K562 (cell line): Measurements from ENCODE around the gene CCNL2. TPM values are rescaled to one million over a fixed set of nuclear protein-coding genes. Genes with fewer than 3 reads are reported as not detected.
A peak's percentile ranks its signal among the peaks of the same experiment; 100 is the strongest.

Experiments
- ESRRA ChIP-seq: fragments of 450-650 bp; IDR thresholded peaks from 2 replicates; pipeline ENCODE4 v1.6.1; 2014; ENCODE audit warnings: low read depth, mild to moderate bottlenecking, moderate library complexity, borderline replicate concordance
- GABPB2 ChIP-seq: fragments of 250-450 bp; sonication (Bioruptor Pico); conservative IDR thresholded peaks from 2 replicates; pipeline ENCODE4 v1.5.1; 2021; ENCODE audit warnings: mild to moderate bottlenecking
- HMG20B ChIP-seq: fragments of 250-450 bp; sonication (Bioruptor Pico); IDR thresholded peaks from 2 replicates; pipeline ENCODE4 v1.5.0; 2021; ENCODE audit warnings: mild to moderate bottlenecking
- MAZ ChIP-seq, 2 experiments: fragments of 450-650 bp in 1 of 2; sonication (generic) in 1 of 2; formaldehyde crosslinking; IDR thresholded peaks in 1 of 2; conservative IDR thresholded peaks in 1 of 2; 2 replicates each; pipeline versions ENCODE4 v1.4.0 to v1.5.0; 2020; ENCODE audit warnings: mild to moderate bottlenecking in 1 of 2, missing genetic modification reagents in 1 of 2
- MCM7 ChIP-seq, 2 experiments: fragments of 450-650 bp; IDR thresholded peaks; 2 replicates each; pipeline ENCODE4 v1.6.1; 2016 to 2018
- PHF20 ChIP-seq: fragments of 450-650 bp; IDR thresholded peaks from 2 replicates; pipeline ENCODE4 v1.6.1; 2018; ENCODE audit not compliant: partially characterized antibody
- RBM25 ChIP-seq: fragments of 200-400 bp; formaldehyde crosslinking; IDR thresholded peaks from 2 replicates; pipeline ENCODE4 v1.6.1; 2018; ENCODE audit warnings: low read length, low read depth, moderate library complexity; ENCODE audit not compliant: severe bottlenecking
- SMAD3 ChIP-seq: fragments of 450-650 bp; formaldehyde crosslinking; conservative IDR thresholded peaks from 2 replicates; pipeline ENCODE4 v1.4.0; 2020; ENCODE audit warnings: mild to moderate bottlenecking
- SREBF2 ChIP-seq: sonication (generic); formaldehyde crosslinking; IDR thresholded peaks from 2 replicates; pipeline ENCODE4 v1.4.0; 2020; ENCODE audit warnings: mild to moderate bottlenecking, missing genetic modification reagents
- TAF15 ChIP-seq: fragments of 200-400 bp; formaldehyde crosslinking; IDR thresholded peaks from 2 replicates; pipeline ENCODE4 v1.6.1; 2017; ENCODE audit warnings: mild to moderate bottlenecking, low read depth, low read length, moderate library complexity
- TFAM ChIP-seq: fragments of 250-450 bp; sonication (Bioruptor Pico); conservative IDR thresholded peaks from 2 replicates; pipeline ENCODE4 v1.5.0; 2021; ENCODE audit warnings: mild to moderate bottlenecking, moderate library complexity
- ZFX ChIP-seq: sonication (generic); formaldehyde crosslinking; IDR thresholded peaks from 2 replicates; pipeline ENCODE4 v1.8.0; 2022; ENCODE audit warnings: mild to moderate bottlenecking, missing genetic modification reagents, moderate library complexity
- ZKSCAN8 ChIP-seq: fragments of 200-800 bp; sonication (Bioruptor generic); IDR thresholded peaks from 2 replicates; pipeline ENCODE4 v1.6.1; 2016; ENCODE audit warnings: missing genetic modification characterization, missing compliant biosample characterization
- ZNF134 ChIP-seq: fragments of 250-450 bp; sonication (Bioruptor Pico); conservative IDR thresholded peaks from 2 replicates; pipeline ENCODE4 v1.4.0; 2020
- ZNF165 ChIP-seq: fragments of 250-450 bp; sonication (Bioruptor Pico); IDR thresholded peaks from 2 replicates; pipeline ENCODE4 v1.4.0; 2020; ENCODE audit warnings: borderline replicate concordance
- ZNF263 ChIP-seq: sonication (generic); formaldehyde crosslinking; IDR thresholded peaks from 2 replicates; pipeline ENCODE4 v1.8.0; 2022; ENCODE audit warnings: mild to moderate bottlenecking, missing genetic modification reagents, borderline replicate concordance
- ZNF354B ChIP-seq: fragments of 250-450 bp; sonication (Bioruptor Pico); IDR thresholded peaks from 2 replicates; pipeline ENCODE4 v1.4.0; 2020
- ZNF583 ChIP-seq: fragments of 250-450 bp; sonication (Bioruptor Pico); IDR thresholded peaks from 2 replicates; pipeline ENCODE4 v1.4.0; 2020
- ZNF644 ChIP-seq: fragments of 200-800 bp; sonication (Bioruptor generic); IDR thresholded peaks from 2 replicates; pipeline ENCODE4 v1.6.1; 2016; ENCODE audit warnings: low read depth, missing genetic modification characterization, missing compliant biosample characterization
- ZNF76 ChIP-seq: fragments of 250-450 bp; sonication (Bioruptor Pico); IDR thresholded peaks from 2 replicates; pipeline ENCODE4 v1.4.0; 2020; ENCODE audit warnings: mild to moderate bottlenecking, moderate library complexity, borderline replicate concordance
- ZSCAN29 ChIP-seq: fragments of 450-650 bp; IDR thresholded peaks from 2 replicates; pipeline ENCODE4 v1.6.1; 2017
- polyA plus RNA-seq, 8 experiments: library from polyadenylated mRNA; depleted of rRNA in 4 of 8; stranded (reverse) in 5 of 8; unstranded in 3 of 8; fragments of >200 nt; fragmentation: Nextera tagmentation in 2 of 8; fragmentation: Illumina TruSeq in 1 of 8; extraction: Ambion mirVana in 2 of 8; extraction: Trizol in 1 of 8; gene quantifications; 2 replicates each; pipeline versions ENCODE4 v1.2.1 to v1.2.3, GENCODE V29; 2011 to 2014; ENCODE audit warnings: inconsistent platforms in 1 of 8, missing spikeins in 1 of 8
- total RNA-seq, 7 experiments: library from RNA; depleted of rRNA in 6 of 7; stranded (reverse); fragments of >200 nt in 6 of 7; fragmentation: Illumina TruSeq in 2 of 7; extraction: Trizol in 2 of 7; gene quantifications; 2 replicates each; pipeline versions ENCODE4 v1.2.1 to v1.2.3, GENCODE V29; 2011 to 2021; ENCODE audit warnings: low replicate concordance in 1 of 7
- TF ChIP-seq, protein P1 (sequence below): fragments of 450-650 bp; IDR thresholded peaks from 2 replicates; pipeline ENCODE4 v1.7.1; 2018; ENCODE audit warnings: mild to moderate bottlenecking, low read depth; ENCODE audit not compliant: partially characterized antibody
- TF ChIP-seq, protein P2 (sequence below): fragments of 450-650 bp; conservative IDR thresholded peaks from 2 replicates; pipeline ENCODE4 v1.6.1; 2016; ENCODE audit warnings: missing genetic modification characterization, low read depth, mild to moderate bottlenecking, missing compliant biosample characterization, moderate library complexity
- TF ChIP-seq, protein P3 (sequence below): fragments of 450-650 bp; formaldehyde crosslinking; IDR thresholded peaks from 2 replicates; pipeline ENCODE4 v1.4.0; 2020; ENCODE audit warnings: mild to moderate bottlenecking, mixed read lengths

The CCNL2 gene
- total and polyA plus RNA-seq, 9 of the 15 experiments (the other 6 are each of a cell fraction or from before 2014, with no cell fraction given): 2.8 to 287 (median 94.5) TPM

DNA sequence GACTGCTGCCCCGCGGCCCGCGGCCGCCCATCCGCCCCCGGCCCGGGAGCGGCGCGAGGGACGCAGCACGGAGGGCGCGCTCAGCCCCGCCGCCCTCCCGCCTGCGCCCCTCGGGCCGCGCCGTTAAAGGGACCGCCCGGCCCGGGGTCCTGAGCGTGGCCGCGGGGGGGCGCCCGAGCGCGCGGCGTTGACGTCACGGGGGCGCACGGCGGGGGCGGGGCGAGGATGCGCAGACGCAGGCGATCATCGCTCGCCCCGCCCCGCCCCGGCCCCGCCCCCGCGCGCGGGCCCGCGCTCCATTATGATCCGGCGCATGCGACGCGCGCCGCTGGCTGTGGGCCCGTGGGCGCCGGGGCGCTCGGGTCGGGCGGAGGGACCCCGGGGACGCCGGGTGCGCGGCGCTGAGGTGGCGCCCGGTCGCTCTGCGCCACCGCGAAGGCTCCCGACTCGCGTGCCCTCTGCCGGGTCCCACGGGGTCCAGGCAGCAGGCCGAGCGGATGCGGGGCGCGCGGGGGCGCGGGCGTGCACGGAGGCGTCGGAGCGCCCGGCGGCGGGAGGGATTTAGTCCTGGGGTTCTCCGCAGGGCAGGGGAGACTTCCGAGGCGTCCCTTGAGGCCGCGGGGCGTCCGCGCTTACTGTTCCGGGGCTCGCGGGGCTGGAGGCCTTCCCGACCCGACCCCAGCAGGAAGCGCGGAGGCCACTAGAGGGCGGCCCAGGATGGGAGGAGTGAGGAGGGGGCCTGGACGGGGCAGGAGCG lies 49.7 kb downstream of the CCNL2 start, which contains the start of gene DVL1 (continued):
- TF ChIP-seq, protein P1, sequence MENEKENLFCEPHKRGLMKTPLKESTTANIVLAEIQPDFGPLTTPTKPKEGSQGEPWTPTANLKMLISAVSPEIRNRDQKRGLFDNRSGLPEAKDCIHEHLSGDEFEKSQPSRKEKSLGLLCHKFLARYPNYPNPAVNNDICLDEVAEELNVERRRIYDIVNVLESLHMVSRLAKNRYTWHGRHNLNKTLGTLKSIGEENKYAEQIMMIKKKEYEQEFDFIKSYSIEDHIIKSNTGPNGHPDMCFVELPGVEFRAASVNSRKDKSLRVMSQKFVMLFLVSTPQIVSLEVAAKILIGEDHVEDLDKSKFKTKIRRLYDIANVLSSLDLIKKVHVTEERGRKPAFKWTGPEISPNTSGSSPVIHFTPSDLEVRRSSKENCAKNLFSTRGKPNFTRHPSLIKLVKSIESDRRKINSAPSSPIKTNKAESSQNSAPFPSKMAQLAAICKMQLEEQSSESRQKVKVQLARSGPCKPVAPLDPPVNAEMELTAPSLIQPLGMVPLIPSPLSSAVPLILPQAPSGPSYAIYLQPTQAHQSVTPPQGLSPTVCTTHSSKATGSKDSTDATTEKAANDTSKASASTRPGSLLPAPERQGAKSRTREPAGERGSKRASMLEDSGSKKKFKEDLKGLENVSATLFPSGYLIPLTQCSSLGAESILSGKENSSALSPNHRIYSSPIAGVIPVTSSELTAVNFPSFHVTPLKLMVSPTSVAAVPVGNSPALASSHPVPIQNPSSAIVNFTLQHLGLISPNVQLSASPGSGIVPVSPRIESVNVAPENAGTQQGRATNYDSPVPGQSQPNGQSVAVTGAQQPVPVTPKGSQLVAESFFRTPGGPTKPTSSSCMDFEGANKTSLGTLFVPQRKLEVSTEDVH: no peak
- TF ChIP-seq ZNF76 (CRISPR knock-in tag): peak; percentile 68; the same call in 1 of the 2 replicates
- no peak for TF ChIP-seq SREBF2 (CRISPR knock-in tag)
- TF ChIP-seq TFAM (CRISPR knock-in tag): no peak
- TF ChIP-seq ESRRA: peak; percentile 31; the same call in 1 of the 2 replicates
- no peak for TF ChIP-seq HMG20B (CRISPR knock-in tag)
- no peak for TF ChIP-seq ZNF354B (CRISPR knock-in tag)
- peak; percentile 79 to 93 for TF ChIP-seq MAZ (CRISPR knock-in tag; conservative IDR thresholded peaks at IDR 0.05 in 1 of 2, IDR thresholded peaks at IDR 0.05 in 1 of 2)
- TF ChIP-seq, protein P2, sequence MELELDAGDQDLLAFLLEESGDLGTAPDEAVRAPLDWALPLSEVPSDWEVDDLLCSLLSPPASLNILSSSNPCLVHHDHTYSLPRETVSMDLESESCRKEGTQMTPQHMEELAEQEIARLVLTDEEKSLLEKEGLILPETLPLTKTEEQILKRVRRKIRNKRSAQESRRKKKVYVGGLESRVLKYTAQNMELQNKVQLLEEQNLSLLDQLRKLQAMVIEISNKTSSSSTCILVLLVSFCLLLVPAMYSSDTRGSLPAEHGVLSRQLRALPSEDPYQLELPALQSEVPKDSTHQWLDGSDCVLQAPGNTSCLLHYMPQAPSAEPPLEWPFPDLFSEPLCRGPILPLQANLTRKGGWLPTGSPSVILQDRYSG: no peak
- TF ChIP-seq ZFX (CRISPR knock-in tag): peak; percentile 87
- TF ChIP-seq ZKSCAN8 (CRISPR knock-in tag): no peak
- TF ChIP-seq ZNF263 (CRISPR knock-in tag): no peak; the same call in 1 of the 2 replicates
- TF ChIP-seq SMAD3 (CRISPR knock-in tag): no peak
- TF ChIP-seq PHF20: peak; percentile 58
- no peak for TF ChIP-seq RBM25
- TF ChIP-seq ZNF583: peak; percentile 81; the same call in 1 of the 2 replicates
- TF ChIP-seq MCM7 (IDR thresholded peaks at IDR 0.05): no peak
- TF ChIP-seq, protein P3, sequence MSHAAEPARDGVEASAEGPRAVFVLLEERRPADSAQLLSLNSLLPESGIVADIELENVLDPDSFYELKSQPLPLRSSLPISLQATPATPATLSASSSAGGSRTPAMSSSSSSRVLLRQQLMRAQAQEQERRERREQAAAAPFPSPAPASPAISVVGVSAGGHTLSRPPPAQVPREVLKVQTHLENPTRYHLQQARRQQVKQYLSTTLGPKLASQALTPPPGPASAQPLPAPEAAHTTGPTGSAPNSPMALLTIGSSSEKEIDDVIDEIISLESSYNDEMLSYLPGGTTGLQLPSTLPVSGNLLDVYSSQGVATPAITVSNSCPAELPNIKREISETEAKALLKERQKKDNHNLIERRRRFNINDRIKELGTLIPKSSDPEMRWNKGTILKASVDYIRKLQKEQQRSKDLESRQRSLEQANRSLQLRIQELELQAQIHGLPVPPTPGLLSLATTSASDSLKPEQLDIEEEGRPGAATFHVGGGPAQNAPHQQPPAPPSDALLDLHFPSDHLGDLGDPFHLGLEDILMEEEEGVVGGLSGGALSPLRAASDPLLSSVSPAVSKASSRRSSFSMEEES (CRISPR knock-in tag): no peak
- no peak for TF ChIP-seq ZNF134 (CRISPR knock-in tag)
- no peak for TF ChIP-seq ZNF644 (tag)
- TF ChIP-seq ZSCAN29: no peak
- no peak for TF ChIP-seq ZNF165 (CRISPR knock-in tag)
- no peak for TF ChIP-seq TAF15
- no peak for TF ChIP-seq GABPB2 (CRISPR knock-in tag)
